Fibroblast of upper back skin (primary cell): ENCODE measurements around the gene PDK3.

Experiments
- DNase-seq: peaks from one replicate; pipeline ENCODE4 v3.0.0-alpha.2; 2013

PDK3 gene

DNA sequence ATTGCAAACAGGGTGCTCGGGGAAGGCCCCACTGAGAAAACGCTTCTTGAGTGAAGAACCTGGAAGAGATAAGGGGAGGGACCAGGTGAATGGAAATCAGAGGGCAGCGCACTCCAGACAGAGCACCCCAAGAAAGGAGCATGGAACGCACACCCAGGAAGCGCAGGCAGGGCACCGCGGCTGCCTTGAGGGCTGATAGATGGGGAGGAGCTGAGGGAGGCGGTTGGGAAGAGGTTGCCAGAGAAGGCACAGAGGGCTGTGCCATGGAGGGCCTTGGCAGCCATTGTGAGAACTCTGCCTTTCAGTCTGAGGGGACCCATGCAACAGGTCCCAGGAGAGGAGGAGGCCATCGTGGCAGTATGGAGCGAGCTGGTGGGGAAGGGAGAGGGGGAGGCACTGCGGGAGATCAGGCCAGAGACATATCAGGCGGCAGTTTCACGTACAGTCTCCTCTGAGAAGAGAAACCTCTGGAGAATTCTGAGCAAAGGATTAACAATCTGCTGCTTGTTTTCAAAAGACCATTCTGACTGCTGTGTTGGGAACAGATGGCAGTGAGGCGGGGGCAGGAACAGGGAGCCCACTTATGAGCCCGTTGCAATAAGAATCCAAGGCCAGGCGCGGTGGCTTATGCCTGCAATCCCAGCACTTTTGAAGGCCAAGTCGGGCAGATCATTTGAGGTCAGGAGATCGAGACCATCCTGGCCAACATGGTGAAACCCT is 98.4 kb downstream of the PDK3 start:
- DNase-seq, result no peak

GRCh38 chrX:24566240-24566639 is 101.2 kb downstream of the PDK3 start:
- no peak for DNase-seq

GRCh38 chrX:24567169-24567568 is 102.1 kb downstream of the PDK3 start:
- DNase-seq, result no peak

- no peak for DNase-seq
Measured at GRCh38 chrX:24574743-24575142, 109.7 kb downstream of the PDK3 start.

DNA sequence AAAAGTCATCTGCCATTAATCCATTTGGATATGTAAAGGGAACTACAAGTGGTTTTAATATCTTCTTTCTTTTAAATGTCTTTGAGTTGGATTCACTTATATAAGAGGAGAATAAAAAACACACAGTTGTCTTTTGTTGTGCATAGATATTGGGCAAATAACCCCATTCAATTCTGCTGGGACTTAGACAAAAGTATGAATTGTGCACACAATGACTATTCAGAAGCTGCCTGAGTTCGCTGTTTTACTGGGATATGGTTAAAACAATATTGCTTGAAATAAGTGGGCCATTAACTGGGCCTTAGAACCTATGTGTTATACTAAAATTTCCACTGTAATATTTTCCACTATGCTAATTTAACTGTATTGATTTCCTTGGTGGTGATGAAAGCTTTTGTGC is 110.4 kb downstream of the PDK3 start:
- DNase-seq, result no peak

GRCh38 chrX:24577091-24577490 is 112.0 kb downstream of the PDK3 start:
- DNase-seq, result no peak
